K562 (cell line): ENCODE data around the gene SERINC5. TPM values are rescaled to one million over a fixed set of nuclear protein-coding genes. Genes with fewer than 3 reads are reported as not detected.

Experiments
- ATAC-seq: fragments of 200-7000 bp; cut with Tn5 transposase; 3 replicates; pipeline ENCODE4 v1.9.1; 2020; ENCODE audit warnings: moderate library complexity
- BruUV-seq: library from RNA; stranded (reverse); fragments of 400-500 nt; replicated peaks from 2 replicates; lab custom pipeline; 2021; lab: Mats Ljungman, UMichigan
- CTCF ChIA-PET: fragments of 300-600 bp; formaldehyde crosslinking; extraction: SDS; loops from one replicate; lab custom pipeline; 2021; ENCODE audit warnings: low intra/inter-chr PET ratio; lab: Yijun Ruan, JAX
- POLR2A ChIA-PET: fragments of 300-600, 350-650 bp; sonication (Branson Sonifier 250); formaldehyde crosslinking; extraction: SDS; loops from one replicate; lab custom pipeline; 2021; ENCODE audit warnings: antibody characterized with exemption, inconsistent platforms; lab: Yijun Ruan, JAX
- DNase-seq, 4 experiments: peaks; one replicate each; pipeline versions ENCODE4 v3.0.0 to v3.0.0-alpha.2; 2011 to 2018; ENCODE audit warnings: low spot score in 3 of 4, mixed read lengths in 3 of 4; ENCODE audit errors: extremely low read depth in 1 of 4
- FAIRE-seq: peaks from 2 replicates; lab custom pipeline; 2011; peaks lifted over from hg19 to GRCh38; lab: Jason Lieb, UNC
- H2AFZ ChIP-seq: 2 replicates; pipeline ENCODE4 v1.6.0; 2011; ENCODE audit warnings: low read depth, low read length, control low read depth, inconsistent platforms
- H3K27ac ChIP-seq: fragments of 200-600 bp; 3 replicates; pipeline ENCODE4 v1.8.0; 2011; ENCODE audit warnings: low read depth, mild to moderate bottlenecking, control low read depth, inconsistent platforms, low read length, moderate library complexity, mixed read lengths; ENCODE audit errors: extremely low read depth
- H3K27me3 ChIP-seq, 2 experiments: fragments of 300-600 bp in 1 of 2; 2 replicates in 1 of 2; 3 replicates in 1 of 2; pipeline versions ENCODE4 v1.6.0 to v1.8.0; 2011; ENCODE audit warnings: inconsistent platforms in 2 of 2, low read length in 2 of 2, mild to moderate bottlenecking in 1 of 2, mixed read lengths in 1 of 2, moderate library complexity in 1 of 2; ENCODE audit not compliant: control insufficient read depth in 2 of 2, insufficient read depth in 2 of 2
- H3K36me3 ChIP-seq: fragments of 300-600 bp; 3 replicates; pipeline ENCODE4 v1.8.0; 2011; ENCODE audit warnings: mild to moderate bottlenecking, low read length, inconsistent platforms; ENCODE audit not compliant: control insufficient read depth, insufficient read depth
- H3K4me1 ChIP-seq, 2 experiments: fragments of 200-600 bp in 1 of 2; replicated peaks in 1 of 2; 2 replicates in 1 of 2; 3 replicates in 1 of 2; pipeline versions ENCODE4 v1.5.1 to v1.8.0; 2011; ENCODE audit warnings: inconsistent platforms in 2 of 2, low read length in 2 of 2, mild to moderate bottlenecking in 1 of 2, mixed read lengths in 1 of 2, moderate library complexity in 1 of 2; ENCODE audit not compliant: control insufficient read depth in 2 of 2, insufficient read depth in 2 of 2
- H3K4me2 ChIP-seq: 2 replicates; pipeline ENCODE4 v1.6.1; 2011; ENCODE audit warnings: low read length, control low read depth, inconsistent platforms, mixed read lengths; ENCODE audit not compliant: insufficient read depth
- H3K4me3 ChIP-seq: fragments of 200-600 bp; sonication (generic), shearing (Covaris generic); 2 replicates; pipeline ENCODE4 v1.5.1; 2016; ENCODE audit warnings: control low read depth, inconsistent platforms
- H3K79me2 ChIP-seq: fragments of 200-600 bp; 3 replicates; pipeline ENCODE4 v1.8.0; 2011; ENCODE audit warnings: low read length, inconsistent platforms; ENCODE audit not compliant: control insufficient read depth, insufficient read depth
- H3K9ac ChIP-seq, 2 experiments: 2 replicates each; pipeline versions ENCODE4 v1.6.0 to v1.6.1; 2011; ENCODE audit warnings: low read depth in 2 of 2, low read length in 2 of 2, control low read depth in 1 of 2, inconsistent platforms in 1 of 2, mild to moderate bottlenecking in 1 of 2, mixed read lengths in 1 of 2; ENCODE audit not compliant: insufficient read depth in 1 of 2
- H3K9me1 ChIP-seq: one replicate; pipeline ENCODE4 v1.6.0; 2011; ENCODE audit warnings: inconsistent platforms, mild to moderate bottlenecking, low read length, moderate library complexity; ENCODE audit not compliant: control insufficient read depth, insufficient read depth
- H3K9me3 ChIP-seq: replicated peaks from 2 replicates; pipeline ENCODE4 v1.5.1; 2011; ENCODE audit warnings: low read depth, low read length, inconsistent platforms; ENCODE audit not compliant: control insufficient read depth, insufficient read depth
- H4K20me1 ChIP-seq: replicated peaks from 2 replicates; pipeline ENCODE4 v1.6.1; 2011; ENCODE audit warnings: low read length, inconsistent platforms, mixed read lengths; ENCODE audit not compliant: control insufficient read depth, insufficient read depth
- CEBPB ChIP-seq: fragments of 450-650 bp; IDR thresholded peaks from 2 replicates; pipeline ENCODE4 v1.6.1; 2016; ENCODE audit warnings: missing genetic modification characterization, missing compliant biosample characterization
- EZH2 ChIP-seq: IDR thresholded peaks from 2 replicates; pipeline ENCODE4 v1.6.1; 2012; ENCODE audit warnings: low read depth, mild to moderate bottlenecking, inconsistent platforms, low read length, borderline replicate concordance
- MEIS2 ChIP-seq: fragments of 450-650 bp; IDR thresholded peaks from 2 replicates; pipeline ENCODE4 v1.6.1; 2014; ENCODE audit warnings: mild to moderate bottlenecking; ENCODE audit not compliant: partially characterized antibody
- NCOA1 ChIP-seq: fragments of 450-650 bp; IDR thresholded peaks from 2 replicates; pipeline ENCODE4 v1.6.1; 2016; ENCODE audit warnings: low read depth
- PHB ChIP-seq: fragments of 250-450 bp; sonication (Bioruptor Pico); IDR thresholded peaks from 2 replicates; pipeline ENCODE4 v1.5.0; 2021
- SOX6 ChIP-seq: fragments of 450-650 bp; IDR thresholded peaks from 2 replicates; pipeline ENCODE4 v1.6.1; 2014; ENCODE audit warnings: mild to moderate bottlenecking
- YY1 ChIP-seq, 3 experiments: IDR thresholded peaks; 2 replicates each; pipeline ENCODE4 v1.6.1; 2011; ENCODE audit warnings: low read length in 2 of 3, mild to moderate bottlenecking in 2 of 3, moderate library complexity in 2 of 3, borderline replicate concordance in 1 of 3, control low read depth in 1 of 3, low read depth in 1 of 3; ENCODE audit not compliant: insufficient read depth in 3 of 3, insufficient replicate concordance in 2 of 3, control insufficient read depth in 1 of 3, insufficient read length in 1 of 3; ENCODE audit errors: extremely low read depth in 1 of 3
- ZNF165 ChIP-seq: fragments of 250-450 bp; sonication (Bioruptor Pico); IDR thresholded peaks from 2 replicates; pipeline ENCODE4 v1.4.0; 2020; ENCODE audit warnings: borderline replicate concordance
- WGBS: fragments of 100-300 bp; shearing (Covaris generic); methylation state at CpG from one replicate; pipeline ENCODE4 v1.1.6; 2016; ENCODE audit warnings: low coverage, mixed read lengths; ENCODE audit not compliant: insufficient coverage; ENCODE audit errors: missing lambda C conversion rate; 5-methylcytosine and 5-hydroxymethylcytosine counted together
- in situ Hi-C: fragments of 300-500 bp; cut with MboI; formaldehyde crosslinking; loops from 4 replicates; pipeline ENCODE4 v1.15.0; 2018; ENCODE audit warnings: inconsistent platforms, mixed read lengths
- intact Hi-C: fragments of 100-400 bp; cut with micrococcal nuclease; formaldehyde crosslinking; loops from 2 replicates; pipeline ENCODE4 v1.14.2; 2022
- polyA plus RNA-seq, 8 experiments: library from polyadenylated mRNA; depleted of rRNA in 4 of 8; stranded (reverse) in 5 of 8; unstranded in 3 of 8; fragments of >200 nt; fragmentation: Nextera tagmentation in 2 of 8; fragmentation: Illumina TruSeq in 1 of 8; extraction: Ambion mirVana in 2 of 8; extraction: Trizol in 1 of 8; gene quantifications; 2 replicates each; pipeline versions ENCODE4 v1.2.1 to v1.2.3, GENCODE V29; 2011 to 2014; ENCODE audit warnings: inconsistent platforms in 1 of 8, missing spikeins in 1 of 8
- total RNA-seq, 7 experiments: library from RNA; depleted of rRNA in 6 of 7; stranded (reverse); fragments of >200 nt in 6 of 7; fragmentation: Illumina TruSeq in 2 of 7; extraction: Trizol in 2 of 7; gene quantifications; 2 replicates each; pipeline versions ENCODE4 v1.2.1 to v1.2.3, GENCODE V29; 2011 to 2021; ENCODE audit warnings: low replicate concordance in 1 of 7
- TF ChIP-seq, protein P1 (sequence below): fragments of 200-800 bp; sonication (Bioruptor generic); IDR thresholded peaks from 2 replicates; pipeline ENCODE4 v1.6.1; 2017; ENCODE audit warnings: missing genetic modification characterization, missing compliant biosample characterization
- TF ChIP-seq, protein P2 (sequence below): fragments of 250-450 bp; sonication (Bioruptor Pico); IDR thresholded peaks from 2 replicates; pipeline ENCODE4 v1.5.0; 2020; ENCODE audit warnings: mild to moderate bottlenecking, borderline replicate concordance

Gene SERINC5
- total and polyA plus RNA-seq, 9 of the 15 experiments (the other 6 are each of a cell fraction or from before 2014, with no cell fraction given) = 1.4 to 7.9 (median 3.7) TPM

DNA sequence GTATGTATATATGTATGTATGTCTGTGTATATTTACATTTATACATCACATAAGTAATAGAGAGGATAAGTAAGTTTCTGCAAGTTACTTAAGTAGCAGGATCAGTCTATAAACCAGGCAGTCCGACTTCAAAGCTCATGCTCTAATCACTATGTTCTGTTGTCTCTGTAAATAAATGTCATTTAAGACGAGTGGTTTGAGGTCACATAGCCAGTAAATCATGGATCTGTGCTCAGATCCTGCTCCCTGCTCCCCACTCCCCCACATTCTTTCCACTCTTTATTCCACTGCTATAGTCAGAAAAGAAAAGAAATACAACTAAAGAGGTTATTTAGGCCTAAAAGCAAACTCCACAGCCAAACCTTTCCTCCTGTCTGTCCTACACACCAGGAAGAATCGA, 90.4 kb downstream of the SERINC5 start:
- ATAC-seq = no peak
- Histone ChIP-seq H3K27ac (no peak overlapping the region), H3K36me3 (no peaks in the 10 kb centered on the region), H3K9me3 (no peaks in the 10 kb centered on the region), H3K4me1 (no peaks in the 10 kb centered on the region; a peak in 1 of 5 replicates), H3K27me3 (no peaks in the 10 kb centered on the region), H3K9me1 (no peaks in the 10 kb centered on the region), H3K79me2 (no peaks in the 10 kb centered on the region), H4K20me1 (no peaks in the 10 kb centered on the region), H3K9ac (no peak overlapping the region), H2AFZ (no peak overlapping the region), H3K4me2 (no peak overlapping the region), H3K4me3 (no peak overlapping the region)
- no peak for FAIRE-seq
- 52% methylated on average over 3 of the region's 3 CpGs for WGBS
- intact Hi-C loops (no loop called here), in situ Hi-C loops (no loop called here)
- ChIA-PET CTCF (no interaction called here), POLR2A (interaction anchor here (0.6 to 1.0 kb wide), 2 partner anchors 24 to 27 kb away, joined by 3 read pairs; no protein-coding TSS in a partner anchor)
- no peak for DNase-seq
- peak; percentile 12 for TF ChIP-seq MEIS2
- TF ChIP-seq PHB = no peak
- no TSS peak for BruUV-seq

DNA sequence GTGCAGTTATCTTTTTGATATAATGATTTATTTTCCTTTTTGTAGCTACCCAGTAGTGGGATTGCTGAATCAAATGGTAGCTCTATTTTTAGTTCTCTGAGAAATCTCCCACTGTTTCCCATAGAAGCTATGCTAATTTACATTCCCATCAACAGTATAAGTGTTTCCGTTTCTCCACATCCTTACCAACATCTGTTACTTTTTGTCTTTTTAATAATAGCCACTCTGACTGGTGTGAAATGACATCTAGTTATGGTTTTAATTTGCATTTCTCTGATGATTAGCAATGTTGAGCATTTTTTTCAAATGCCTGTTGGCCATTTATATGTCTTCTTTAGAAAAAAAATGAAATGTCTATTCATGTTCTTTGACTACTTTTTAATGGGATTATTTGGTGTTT, 94.7 kb downstream of the SERINC5 start:
- no peaks in the 10 kb centered on the region for H3K27me3 ChIP-seq
- H3K4me2 ChIP-seq = no peak overlapping the region
- no peak overlapping the region for H3K9ac ChIP-seq
- no peak for FAIRE-seq
- no peaks in the 10 kb centered on the region for H4K20me1 ChIP-seq
- no peak overlapping the region for H2AFZ ChIP-seq
- ATAC-seq = no peak
- ChIA-PET CTCF (no interaction called here), POLR2A (interaction anchor here (1.0 kb wide), 1 partner anchor 9 kb away, joined by 3 read pairs; no protein-coding TSS in a partner anchor)
- in situ Hi-C loops = no loop called here
- no peak overlapping the region for H3K4me3 ChIP-seq
- DNase-seq = no peak
- no peaks in the 10 kb centered on the region for H3K9me3 ChIP-seq
- no peaks in the 10 kb centered on the region for H3K4me1 ChIP-seq
- H3K36me3 ChIP-seq = no peaks in the 10 kb centered on the region
- WGBS = 77% methylated on average over 1 of the region's 1 CpG
- intact Hi-C loops = no loop called here
- no peaks in the 10 kb centered on the region for H3K9me1 ChIP-seq
- BruUV-seq = no TSS peak
- H3K79me2 ChIP-seq = no peaks in the 10 kb centered on the region
- H3K27ac ChIP-seq = no peak overlapping the region
- TF ChIP-seq SOX6 (no peak), EZH2 (no peak), CEBPB (no peak), ZNF165 (CRISPR knock-in tag) (no peak), NCOA1 (no peak), YY1 (IDR thresholded peaks at IDR 0.05; ENCODE audit: borderline replicate concordance in 1 of 3, control insufficient read depth in 1 of 3, extremely low read depth in 1 of 3, insufficient read depth in 3 of 3, insufficient read length in 1 of 3, insufficient replicate concordance in 2 of 3, low read depth in 1 of 3, low read length in 2 of 3) (no peak)
- TF ChIP-seq, protein P1, sequence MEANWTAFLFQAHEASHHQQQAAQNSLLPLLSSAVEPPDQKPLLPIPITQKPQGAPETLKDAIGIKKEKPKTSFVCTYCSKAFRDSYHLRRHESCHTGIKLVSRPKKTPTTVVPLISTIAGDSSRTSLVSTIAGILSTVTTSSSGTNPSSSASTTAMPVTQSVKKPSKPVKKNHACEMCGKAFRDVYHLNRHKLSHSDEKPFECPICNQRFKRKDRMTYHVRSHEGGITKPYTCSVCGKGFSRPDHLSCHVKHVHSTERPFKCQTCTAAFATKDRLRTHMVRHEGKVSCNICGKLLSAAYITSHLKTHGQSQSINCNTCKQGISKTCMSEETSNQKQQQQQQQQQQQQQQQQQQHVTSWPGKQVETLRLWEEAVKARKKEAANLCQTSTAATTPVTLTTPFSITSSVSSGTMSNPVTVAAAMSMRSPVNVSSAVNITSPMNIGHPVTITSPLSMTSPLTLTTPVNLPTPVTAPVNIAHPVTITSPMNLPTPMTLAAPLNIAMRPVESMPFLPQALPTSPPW (CRISPR knock-in tag) = no peak
- TF ChIP-seq, protein P2, sequence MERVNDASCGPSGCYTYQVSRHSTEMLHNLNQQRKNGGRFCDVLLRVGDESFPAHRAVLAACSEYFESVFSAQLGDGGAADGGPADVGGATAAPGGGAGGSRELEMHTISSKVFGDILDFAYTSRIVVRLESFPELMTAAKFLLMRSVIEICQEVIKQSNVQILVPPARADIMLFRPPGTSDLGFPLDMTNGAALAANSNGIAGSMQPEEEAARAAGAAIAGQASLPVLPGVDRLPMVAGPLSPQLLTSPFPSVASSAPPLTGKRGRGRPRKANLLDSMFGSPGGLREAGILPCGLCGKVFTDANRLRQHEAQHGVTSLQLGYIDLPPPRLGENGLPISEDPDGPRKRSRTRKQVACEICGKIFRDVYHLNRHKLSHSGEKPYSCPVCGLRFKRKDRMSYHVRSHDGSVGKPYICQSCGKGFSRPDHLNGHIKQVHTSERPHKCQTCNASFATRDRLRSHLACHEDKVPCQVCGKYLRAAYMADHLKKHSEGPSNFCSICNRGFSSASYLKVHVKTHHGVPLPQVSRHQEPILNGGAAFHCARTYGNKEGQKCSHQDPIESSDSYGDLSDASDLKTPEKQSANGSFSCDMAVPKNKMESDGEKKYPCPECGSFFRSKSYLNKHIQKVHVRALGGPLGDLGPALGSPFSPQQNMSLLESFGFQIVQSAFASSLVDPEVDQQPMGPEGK = no peak
